Endothelial cell (in vitro differentiated cells): ENCODE measurements around the gene CFAP54. TPM values are rescaled to one million over a fixed set of nuclear protein-coding genes. Genes with fewer than 3 reads are reported as not detected.

Experiments
- DNase-seq: peaks from one replicate; pipeline ENCODE4 v3.0.0; 2021; ENCODE audit warnings: low spot score
- H3K27ac Mint-ChIP-seq: one replicate; pipeline ENCODE4 v1.8.0; 2021; ENCODE audit warnings: mixed read lengths, inconsistent platforms; ENCODE audit not compliant: unreplicated experiment
- H3K27me3 Mint-ChIP-seq: one replicate; pipeline ENCODE4 v1.8.0; 2021; ENCODE audit warnings: mild to moderate bottlenecking, moderate library complexity, mixed read lengths, inconsistent platforms; ENCODE audit not compliant: unreplicated experiment
- H3K36me3 Mint-ChIP-seq: one replicate; pipeline ENCODE4 v1.8.0; 2021; ENCODE audit warnings: mild to moderate bottlenecking, low read depth, mixed read lengths, inconsistent platforms; ENCODE audit not compliant: unreplicated experiment
- H3K4me1 Mint-ChIP-seq: one replicate; pipeline ENCODE4 v1.8.0; 2021; ENCODE audit warnings: mild to moderate bottlenecking, mixed read lengths, inconsistent platforms; ENCODE audit not compliant: unreplicated experiment
- H3K4me3 Mint-ChIP-seq: one replicate; pipeline ENCODE4 v1.8.0; 2021; ENCODE audit warnings: mild to moderate bottlenecking, mixed read lengths, inconsistent platforms; ENCODE audit not compliant: unreplicated experiment
- H3K9me3 Mint-ChIP-seq: one replicate; pipeline ENCODE4 v1.8.0; 2021; ENCODE audit warnings: mixed read lengths, inconsistent platforms; ENCODE audit not compliant: unreplicated experiment
- CTCF ChIP-seq: fragments of 200-600 bp; sonication (generic); IDR thresholded peaks from one replicate; pipeline ENCODE4 v1.5.0; 2021; ENCODE audit warnings: antibody characterized with exemption; ENCODE audit not compliant: unreplicated experiment
- total RNA-seq: library from RNA; stranded (reverse); fragmentation: NEBNext Ultra II Directional; extraction: Animal tissue kit (Norgen Biotek cat#: 25700); gene quantifications from one replicate; pipeline ENCODE4 v1.2.1, GENCODE V29; 2021; ENCODE audit not compliant: unreplicated experiment

The CFAP54 gene
- total RNA-seq, 1 donor from 2014 or later: 2.5 TPM

GRCh38 chr12:96466939-96467751 lies 22.2 kb upstream of the CFAP54 start:
- peaks cover 12% of the 10 kb centered on the region for H3K4me1 Mint-ChIP-seq
- H3K27me3 Mint-ChIP-seq: peaks cover 3% of the 10 kb centered on the region
- DNase-seq: no peak
- no peak overlapping the region for H3K4me3 Mint-ChIP-seq
- no peaks in the 10 kb centered on the region for H3K9me3 Mint-ChIP-seq
- H3K27ac Mint-ChIP-seq: peak overlapping the region; percentile 96
- TF ChIP-seq CTCF: no peak
- no peaks in the 10 kb centered on the region for H3K36me3 Mint-ChIP-seq

GRCh38 chr12:96471368-96472050 lies 17.9 kb upstream of the CFAP54 start:
- Mint-ChIP-seq H3K27me3 (peaks cover 4% of the 10 kb centered on the region), H3K9me3 (no peaks in the 10 kb centered on the region), H3K4me1 (peaks cover 17% of the 10 kb centered on the region), H3K4me3 (no peak overlapping the region), H3K27ac (no peak overlapping the region), H3K36me3 (no peaks in the 10 kb centered on the region)
- DNase-seq: no peak
- no peak for TF ChIP-seq CTCF

GRCh38 chr12:96472384-96472783 lies 17.0 kb upstream of the CFAP54 start:
- H3K27me3 Mint-ChIP-seq: peaks cover 4% of the 10 kb centered on the region
- H3K4me3 Mint-ChIP-seq: no peak overlapping the region
- H3K9me3 Mint-ChIP-seq: no peaks in the 10 kb centered on the region
- no peaks in the 10 kb centered on the region for H3K36me3 Mint-ChIP-seq
- no peak for TF ChIP-seq CTCF
- no peak for DNase-seq
- H3K27ac Mint-ChIP-seq: no peak overlapping the region
- peaks cover 11% of the 10 kb centered on the region for H3K4me1 Mint-ChIP-seq

GRCh38 chr12:96473394-96474093 lies 15.8 kb upstream of the CFAP54 start:
- H3K4me3 Mint-ChIP-seq: no peak overlapping the region
- H3K9me3 Mint-ChIP-seq: no peaks in the 10 kb centered on the region
- no peaks in the 10 kb centered on the region for H3K36me3 Mint-ChIP-seq
- H3K27me3 Mint-ChIP-seq: peaks cover 4% of the 10 kb centered on the region
- peaks cover 14% of the 10 kb centered on the region for H3K4me1 Mint-ChIP-seq
- DNase-seq: no peak
- H3K27ac Mint-ChIP-seq: no peak overlapping the region
- no peak for TF ChIP-seq CTCF
